GM23338 (cell line): ENCODE measurements around the gene CHCHD6.

Source experiments
- CTCF ChIP-seq, 2 experiments: fragments of 200-600 bp in 1 of 2; sonication (generic) in 1 of 2; conservative IDR thresholded peaks; 2 replicates each; pipeline versions ENCODE4 v1.5.1 to v1.6.1; 2016 to 2017; ENCODE audit warnings: antibody characterized with exemption in 2 of 2, low read depth in 2 of 2, mild to moderate bottlenecking in 2 of 2, moderate library complexity in 1 of 2
- EZH2 ChIP-seq: fragments of 200-600 bp; sonication (generic); IDR thresholded peaks from one replicate; pipeline ENCODE4 v1.8.0; 2017; ENCODE audit warnings: antibody characterized with exemption, mild to moderate bottlenecking, low read depth; ENCODE audit not compliant: unreplicated experiment
- JUNB ChIP-seq: IDR thresholded peaks from one replicate; pipeline ENCODE4 v1.6.1; 2016; ENCODE audit warnings: antibody characterized with exemption; ENCODE audit not compliant: unreplicated experiment
- POLR2AphosphoS5 ChIP-seq: IDR thresholded peaks from 2 replicates; pipeline ENCODE4 v1.6.1; 2016; ENCODE audit warnings: antibody characterized with exemption, low read depth
- ZNF114 ChIP-seq: fragments of 250-450 bp; sonication (Bioruptor Pico); IDR thresholded peaks from 2 replicates; pipeline ENCODE4 v1.5.0; 2020; ENCODE audit warnings: mild to moderate bottlenecking, moderate library complexity

DNA sequence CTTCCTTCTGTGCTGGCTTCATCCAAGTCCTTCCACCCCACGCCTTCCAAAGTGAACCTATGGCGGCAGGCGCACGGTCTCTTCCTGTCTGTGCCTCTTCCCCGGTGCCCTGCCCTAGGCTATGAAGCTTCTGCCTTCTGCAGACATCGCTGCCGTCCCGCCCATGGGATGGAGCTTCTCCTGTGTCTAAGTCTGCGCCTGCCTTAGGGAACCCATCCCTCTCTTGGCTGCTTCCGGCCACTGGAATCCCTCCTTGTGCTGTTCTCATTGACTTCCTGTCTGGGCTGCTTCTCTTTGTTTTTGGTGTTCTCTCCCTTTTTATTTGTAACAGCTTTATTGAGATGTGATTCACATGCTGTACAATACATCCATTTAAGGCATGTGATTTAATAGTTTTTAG is 17.2 kb downstream of the CHCHD6 start:
- no peak for TF ChIP-seq CTCF (conservative IDR thresholded peaks at IDR 0.05; ENCODE audit: low read depth in 2 of 2)
- no peak for TF ChIP-seq JUNB
- TF ChIP-seq POLR2AphosphoS5, result no peak
- TF ChIP-seq EZH2, result no peak
- TF ChIP-seq ZNF114 (CRISPR knock-in tag), result no peak
